ENCODE results near the gene TOMM70. TPM values are rescaled to one million over a fixed set of nuclear protein-coding genes. Genes with fewer than 3 reads are reported as not detected.

Gene TOMM70
- total RNA-seq, 1 donor from 2014 or later, result 29.6 TPM

DNA sequence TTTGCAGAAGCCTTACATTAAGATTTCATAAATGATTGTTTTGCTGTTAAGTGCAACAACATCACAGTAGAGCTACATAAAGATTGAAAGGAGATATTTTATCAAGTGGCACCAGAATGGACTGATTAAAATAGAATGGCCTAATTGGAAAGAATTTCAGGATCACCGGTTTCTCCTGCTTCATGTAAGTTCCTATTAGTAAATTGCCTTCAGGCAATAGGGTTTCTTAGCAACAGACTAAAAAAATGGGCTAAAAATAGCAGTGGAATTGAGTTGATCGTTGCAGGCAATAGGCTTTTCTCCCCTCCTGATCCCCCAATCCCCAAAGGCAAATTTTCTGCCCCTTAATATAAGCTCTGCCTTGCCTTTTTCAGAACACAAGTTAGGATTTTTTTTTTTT, 1.4 kb upstream of the TOMM70 start:
- H3K27me3 ChIP-seq, result no peaks in the 10 kb centered on the region
- DNase-seq (no peak), ATAC-seq (no peak)
- H3K36me3 ChIP-seq, result no peaks in the 10 kb centered on the region
- intact Hi-C loops (cut with DNase I), result no loop called here
- H3K27ac ChIP-seq, result peak overlapping the region; percentile 94
- H3K4me3 ChIP-seq, result peak overlapping the region; percentile 98
- H3K9me3 ChIP-seq, result no peaks in the 10 kb centered on the region
- TF ChIP-seq, protein P1, sequence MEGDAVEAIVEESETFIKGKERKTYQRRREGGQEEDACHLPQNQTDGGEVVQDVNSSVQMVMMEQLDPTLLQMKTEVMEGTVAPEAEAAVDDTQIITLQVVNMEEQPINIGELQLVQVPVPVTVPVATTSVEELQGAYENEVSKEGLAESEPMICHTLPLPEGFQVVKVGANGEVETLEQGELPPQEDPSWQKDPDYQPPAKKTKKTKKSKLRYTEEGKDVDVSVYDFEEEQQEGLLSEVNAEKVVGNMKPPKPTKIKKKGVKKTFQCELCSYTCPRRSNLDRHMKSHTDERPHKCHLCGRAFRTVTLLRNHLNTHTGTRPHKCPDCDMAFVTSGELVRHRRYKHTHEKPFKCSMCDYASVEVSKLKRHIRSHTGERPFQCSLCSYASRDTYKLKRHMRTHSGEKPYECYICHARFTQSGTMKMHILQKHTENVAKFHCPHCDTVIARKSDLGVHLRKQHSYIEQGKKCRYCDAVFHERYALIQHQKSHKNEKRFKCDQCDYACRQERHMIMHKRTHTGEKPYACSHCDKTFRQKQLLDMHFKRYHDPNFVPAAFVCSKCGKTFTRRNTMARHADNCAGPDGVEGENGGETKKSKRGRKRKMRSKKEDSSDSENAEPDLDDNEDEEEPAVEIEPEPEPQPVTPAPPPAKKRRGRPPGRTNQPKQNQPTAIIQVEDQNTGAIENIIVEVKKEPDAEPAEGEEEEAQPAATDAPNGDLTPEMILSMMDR (IDR thresholded peaks at IDR 0.05), result no peak
- peaks cover 39% of the 10 kb centered on the region for H3K4me1 ChIP-seq

GRCh38 chr3:100401674-100402041, 769 bp upstream of the TOMM70 start:
- DNase-seq, result peak; percentile 66
- TF ChIP-seq, protein P1 (IDR thresholded peaks at IDR 0.05), result no peak
- intact Hi-C loops (cut with DNase I), result no loop called here
- Histone ChIP-seq H3K4me3 (peak overlapping the region; percentile 98), H3K27me3 (no peaks in the 10 kb centered on the region), H3K9me3 (no peaks in the 10 kb centered on the region), H3K27ac (peak overlapping the region; percentile 94), H3K4me1 (peaks cover 44% of the 10 kb centered on the region), H3K36me3 (no peaks in the 10 kb centered on the region)
- ATAC-seq, result peak; percentile 0

- ATAC-seq (peak; percentile 24), DNase-seq (no peak)
- intact Hi-C loops (cut with DNase I), result no loop called here
- Histone ChIP-seq H3K27me3 (no peaks in the 10 kb centered on the region), H3K36me3 (no peaks in the 10 kb centered on the region), H3K4me3 (peak overlapping the region; percentile 98), H3K27ac (peak overlapping the region; percentile 94), H3K9me3 (no peaks in the 10 kb centered on the region), H3K4me1 (peaks cover 44% of the 10 kb centered on the region)
- TF ChIP-seq, protein P1 (IDR thresholded peaks at IDR 0.05), result no peak
Observed at GRCh38 chr3:100400419-100400779, 490 bp downstream of the TOMM70 start.

GRCh38 chr3:100399341-100400071, 1.4 kb downstream of the TOMM70 start:
- no peaks in the 10 kb centered on the region for H3K27me3 ChIP-seq
- intact Hi-C loops (cut with DNase I), result no loop called here
- peak overlapping the region; percentile 98 for H3K4me3 ChIP-seq
- ATAC-seq (no peak), DNase-seq (no peak)
- H3K4me1 ChIP-seq, result peaks cover 44% of the 10 kb centered on the region
- H3K27ac ChIP-seq, result peak overlapping the region; percentile 94
- H3K9me3 ChIP-seq, result no peaks in the 10 kb centered on the region
- no peaks in the 10 kb centered on the region for H3K36me3 ChIP-seq
- TF ChIP-seq, protein P1 (IDR thresholded peaks at IDR 0.05), result no peak

DNA sequence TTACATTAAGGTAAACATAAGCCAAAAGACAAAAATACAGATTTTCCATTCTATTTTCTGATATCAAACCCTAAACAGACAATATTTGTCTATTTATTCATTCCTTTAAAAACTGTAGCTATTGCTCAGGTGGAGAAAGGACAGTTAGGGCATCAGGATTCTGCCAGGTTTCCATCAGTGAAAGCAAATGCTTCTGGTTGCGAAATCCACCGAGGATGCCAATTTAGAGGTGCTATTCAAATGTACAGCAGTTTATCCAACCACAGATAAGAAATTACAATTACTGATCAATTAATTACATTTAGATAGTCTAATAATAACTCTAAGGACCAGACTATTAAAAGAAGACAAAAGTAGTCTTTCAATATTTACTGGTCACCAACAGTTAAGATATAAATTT, 3.9 kb downstream of the TOMM70 start:
- no peak for ATAC-seq
- Histone ChIP-seq H3K27ac (no peak overlapping the region), H3K9me3 (no peaks in the 10 kb centered on the region), H3K27me3 (no peaks in the 10 kb centered on the region), H3K4me1 (peaks cover 24% of the 10 kb centered on the region), H3K36me3 (no peaks in the 10 kb centered on the region), H3K4me3 (no peak overlapping the region)
- TF ChIP-seq, protein P1 (IDR thresholded peaks at IDR 0.05), result no peak
- DNase-seq, result no peak
- intact Hi-C loops (cut with DNase I), result no loop called here

Measured in upper lobe of right lung (tissue), 1 donor.